Ishikawa (cell line): ENCODE results near the gene WNK2.
A peak's percentile ranks its signal among the peaks of the same experiment; 100 is the strongest.

Experiments used
- CEBPB ChIP-seq: IDR thresholded peaks from 2 replicates; pipeline ENCODE4 v1.6.1; 2012
- CREB1 ChIP-seq: IDR thresholded peaks from 2 replicates; pipeline ENCODE4 v1.6.1; 2012; ENCODE audit warnings: low read depth
- EGR1 ChIP-seq: IDR thresholded peaks from 2 replicates; pipeline ENCODE4 v1.6.1; 2012
- EP300 ChIP-seq: IDR thresholded peaks from 2 replicates; pipeline ENCODE4 v1.6.1; 2012; ENCODE audit warnings: borderline replicate concordance
- FOXM1 ChIP-seq: IDR thresholded peaks from 2 replicates; pipeline ENCODE4 v1.6.1; 2012; ENCODE audit warnings: low read depth, borderline replicate concordance
- NFIC ChIP-seq: IDR thresholded peaks from 2 replicates; pipeline ENCODE4 v1.6.1; 2012
- RAD21 ChIP-seq: IDR thresholded peaks from 2 replicates; pipeline ENCODE4 v1.6.1; 2012; ENCODE audit warnings: low read depth
- TAF1 ChIP-seq: IDR thresholded peaks from 2 replicates; pipeline ENCODE4 v1.6.1; 2012; ENCODE audit warnings: low read depth, mild to moderate bottlenecking
- TCF12 ChIP-seq: IDR thresholded peaks from 2 replicates; pipeline ENCODE4 v1.6.1; 2012; ENCODE audit warnings: low read depth
- TEAD4 ChIP-seq: IDR thresholded peaks from 2 replicates; pipeline ENCODE4 v1.6.1; 2012
- YY1 ChIP-seq: IDR thresholded peaks from 2 replicates; pipeline ENCODE4 v1.6.1; 2012; ENCODE audit warnings: low read depth
- ZBTB7A ChIP-seq: IDR thresholded peaks from 2 replicates; pipeline ENCODE4 v1.6.1; 2012; ENCODE audit warnings: low read depth
- TF ChIP-seq, protein P1 (sequence below): IDR thresholded peaks from 2 replicates; pipeline ENCODE4 v1.6.1; 2012
- TF ChIP-seq, protein P2 (sequence below): IDR thresholded peaks from 2 replicates; pipeline ENCODE4 v1.6.1; 2012
- TF ChIP-seq, protein P3 (sequence below): IDR thresholded peaks from 2 replicates; pipeline ENCODE4 v1.6.1; 2012; ENCODE audit warnings: low read depth, mild to moderate bottlenecking

The WNK2 gene

DNA sequence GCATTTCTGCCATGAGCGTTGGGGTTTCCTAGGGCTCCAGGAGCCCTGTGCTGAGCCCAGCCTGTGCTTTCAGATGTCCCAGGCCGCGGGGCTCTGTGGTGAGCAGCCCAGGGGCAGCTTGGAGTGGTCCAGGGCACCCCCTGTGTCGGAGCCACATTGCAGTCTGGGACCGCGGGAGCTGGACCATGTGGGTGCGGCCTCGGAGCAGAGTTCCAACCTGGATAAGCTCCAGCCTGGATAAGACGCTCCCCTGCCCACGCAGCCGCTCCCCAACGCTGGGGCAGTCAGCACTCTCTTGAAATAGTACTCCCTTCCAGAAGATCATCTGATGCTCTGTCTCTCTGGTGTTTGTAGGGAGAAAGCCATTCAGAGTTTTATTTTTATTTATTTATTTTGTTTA lies 111.1 kb downstream of the WNK2 start:
- TF ChIP-seq NFIC: no peak
- TF ChIP-seq EGR1: peak; percentile 61

DNA sequence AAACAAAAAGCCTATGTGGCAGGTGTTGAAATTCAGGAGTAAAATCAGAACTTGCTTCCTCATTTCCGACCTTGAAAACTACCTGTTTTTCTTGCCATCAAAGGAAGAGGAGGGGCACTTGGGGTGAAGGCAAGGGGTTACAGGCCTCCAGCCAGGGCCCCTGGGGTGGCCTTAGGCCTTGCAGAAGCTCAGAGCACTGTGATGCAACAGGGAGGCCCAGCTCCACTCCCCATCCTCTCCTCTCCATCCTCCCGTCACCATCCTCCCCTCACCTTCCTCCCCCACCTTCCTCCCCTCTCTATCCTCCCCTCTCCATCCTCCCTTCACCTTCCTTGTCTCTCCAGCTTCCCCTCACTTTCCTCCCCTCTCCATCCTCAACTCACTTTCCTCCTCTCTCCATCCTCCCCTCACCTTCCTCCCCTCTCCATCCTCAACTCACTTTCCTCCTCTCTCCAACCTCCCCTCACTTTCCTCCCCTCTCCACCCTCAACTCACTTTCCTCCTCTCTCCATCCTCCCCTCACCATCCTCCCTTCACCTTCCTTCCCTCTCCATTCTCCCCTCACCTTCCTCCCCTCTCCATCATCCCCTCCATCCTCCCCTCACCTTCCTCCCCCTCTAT lies 111.6 kb downstream of the WNK2 start:
- TF ChIP-seq YY1: no peak
- no peak for TF ChIP-seq RAD21
- no peak for TF ChIP-seq CREB1
- no peak for TF ChIP-seq TCF12
- no peak for TF ChIP-seq TEAD4
- no peak for TF ChIP-seq EGR1
- TF ChIP-seq EP300: no peak
- no peak for TF ChIP-seq FOXM1
- TF ChIP-seq, protein P1, sequence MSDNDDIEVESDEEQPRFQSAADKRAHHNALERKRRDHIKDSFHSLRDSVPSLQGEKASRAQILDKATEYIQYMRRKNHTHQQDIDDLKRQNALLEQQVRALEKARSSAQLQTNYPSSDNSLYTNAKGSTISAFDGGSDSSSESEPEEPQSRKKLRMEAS: no peak
- TF ChIP-seq, protein P2, sequence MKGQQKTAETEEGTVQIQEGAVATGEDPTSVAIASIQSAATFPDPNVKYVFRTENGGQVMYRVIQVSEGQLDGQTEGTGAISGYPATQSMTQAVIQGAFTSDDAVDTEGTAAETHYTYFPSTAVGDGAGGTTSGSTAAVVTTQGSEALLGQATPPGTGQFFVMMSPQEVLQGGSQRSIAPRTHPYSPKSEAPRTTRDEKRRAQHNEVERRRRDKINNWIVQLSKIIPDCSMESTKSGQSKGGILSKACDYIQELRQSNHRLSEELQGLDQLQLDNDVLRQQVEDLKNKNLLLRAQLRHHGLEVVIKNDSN: no peak
- TF ChIP-seq ZBTB7A: no peak
- TF ChIP-seq CEBPB: no peak
- TF ChIP-seq, protein P3, sequence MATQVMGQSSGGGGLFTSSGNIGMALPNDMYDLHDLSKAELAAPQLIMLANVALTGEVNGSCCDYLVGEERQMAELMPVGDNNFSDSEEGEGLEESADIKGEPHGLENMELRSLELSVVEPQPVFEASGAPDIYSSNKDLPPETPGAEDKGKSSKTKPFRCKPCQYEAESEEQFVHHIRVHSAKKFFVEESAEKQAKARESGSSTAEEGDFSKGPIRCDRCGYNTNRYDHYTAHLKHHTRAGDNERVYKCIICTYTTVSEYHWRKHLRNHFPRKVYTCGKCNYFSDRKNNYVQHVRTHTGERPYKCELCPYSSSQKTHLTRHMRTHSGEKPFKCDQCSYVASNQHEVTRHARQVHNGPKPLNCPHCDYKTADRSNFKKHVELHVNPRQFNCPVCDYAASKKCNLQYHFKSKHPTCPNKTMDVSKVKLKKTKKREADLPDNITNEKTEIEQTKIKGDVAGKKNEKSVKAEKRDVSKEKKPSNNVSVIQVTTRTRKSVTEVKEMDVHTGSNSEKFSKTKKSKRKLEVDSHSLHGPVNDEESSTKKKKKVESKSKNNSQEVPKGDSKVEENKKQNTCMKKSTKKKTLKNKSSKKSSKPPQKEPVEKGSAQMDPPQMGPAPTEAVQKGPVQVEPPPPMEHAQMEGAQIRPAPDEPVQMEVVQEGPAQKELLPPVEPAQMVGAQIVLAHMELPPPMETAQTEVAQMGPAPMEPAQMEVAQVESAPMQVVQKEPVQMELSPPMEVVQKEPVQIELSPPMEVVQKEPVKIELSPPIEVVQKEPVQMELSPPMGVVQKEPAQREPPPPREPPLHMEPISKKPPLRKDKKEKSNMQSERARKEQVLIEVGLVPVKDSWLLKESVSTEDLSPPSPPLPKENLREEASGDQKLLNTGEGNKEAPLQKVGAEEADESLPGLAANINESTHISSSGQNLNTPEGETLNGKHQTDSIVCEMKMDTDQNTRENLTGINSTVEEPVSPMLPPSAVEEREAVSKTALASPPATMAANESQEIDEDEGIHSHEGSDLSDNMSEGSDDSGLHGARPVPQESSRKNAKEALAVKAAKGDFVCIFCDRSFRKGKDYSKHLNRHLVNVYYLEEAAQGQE: no peak
- TF ChIP-seq TAF1: no peak
- no peak for TF ChIP-seq NFIC

DNA sequence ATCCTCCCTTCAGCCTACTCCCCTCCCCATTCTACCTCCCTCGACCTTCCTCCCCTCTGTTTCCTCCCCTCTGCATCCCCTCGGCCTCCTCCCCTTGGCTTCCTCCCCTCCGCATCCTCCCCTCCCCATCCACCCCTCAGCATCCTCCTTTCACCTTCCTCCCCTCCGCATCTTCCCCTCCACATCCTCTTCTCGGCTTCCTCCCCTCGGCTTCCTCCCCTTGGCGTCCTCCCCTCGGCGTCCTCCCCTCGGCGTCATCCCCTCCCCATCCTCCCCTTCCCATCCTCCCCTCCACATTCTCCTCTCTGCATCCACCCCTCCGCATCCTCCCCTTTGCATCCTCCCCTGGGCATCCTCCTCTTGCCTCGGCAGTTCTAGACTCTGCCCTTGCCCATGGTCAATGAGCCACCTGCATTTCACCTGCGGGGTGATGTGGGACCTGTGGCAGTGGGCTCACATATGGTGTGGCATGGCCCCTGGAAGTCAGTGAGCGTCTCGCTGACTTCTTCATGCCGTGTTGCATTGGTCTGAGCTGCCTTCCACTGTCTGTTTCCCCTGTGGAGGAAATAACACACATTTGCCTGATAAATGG lies 113.0 kb downstream of the WNK2 start:
- TF ChIP-seq CREB1 (no peak), TCF12 (no peak), TAF1 (no peak), EP300 (no peak), TEAD4 (no peak), YY1 (no peak)
- TF ChIP-seq, protein P3: no peak
- TF ChIP-seq, protein P2: no peak

DNA sequence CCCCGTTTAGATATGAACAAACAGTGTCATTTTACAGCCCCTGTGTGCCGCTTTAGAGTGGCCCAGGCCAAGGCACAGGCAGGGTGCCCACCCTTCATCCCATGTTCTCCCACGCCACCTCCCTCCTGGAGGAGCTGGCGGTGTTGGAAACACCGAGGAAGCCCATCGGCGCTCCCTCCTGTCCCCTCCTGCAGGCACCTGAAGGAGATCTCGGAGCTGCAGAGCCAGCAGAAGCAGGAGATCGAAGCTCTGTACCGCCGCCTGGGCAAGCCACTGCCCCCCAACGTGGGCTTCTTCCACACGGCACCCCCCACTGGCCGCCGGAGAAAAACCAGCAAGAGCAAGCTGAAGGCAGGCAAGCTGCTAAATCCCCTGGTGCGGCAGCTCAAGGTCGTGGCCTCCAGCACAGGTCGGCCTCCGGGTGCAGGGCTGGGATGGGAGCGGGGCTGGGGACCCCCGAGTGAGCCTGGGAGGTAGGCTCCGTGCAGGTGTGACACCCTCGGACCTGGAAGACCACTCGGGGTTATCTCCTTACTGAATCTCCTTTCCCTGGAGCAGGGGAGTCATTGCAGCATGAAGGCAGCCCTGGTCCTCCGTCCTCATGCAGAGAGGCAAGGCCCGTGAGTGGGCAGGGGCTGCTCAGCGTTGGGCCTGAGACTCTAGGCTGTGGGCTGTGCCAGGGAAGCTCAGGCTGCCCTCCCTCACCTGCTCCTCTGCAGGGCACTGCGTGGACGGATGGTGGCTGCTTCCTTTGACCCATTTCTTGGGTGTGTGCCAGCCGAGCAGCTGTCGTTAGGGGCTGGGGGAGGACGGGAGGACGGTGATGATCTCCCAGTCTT lies 113.9 kb downstream of the WNK2 start:
- TF ChIP-seq, protein P3: no peak
- TF ChIP-seq, protein P1: no peak
- TF ChIP-seq TCF12: no peak
- no peak for TF ChIP-seq CREB1
- no peak for TF ChIP-seq RAD21
- TF ChIP-seq TAF1: no peak
